Fibroblast of lung (primary cell): ENCODE results near the gene ATP8A1. TPM values are rescaled to one million over a fixed set of nuclear protein-coding genes. Genes with fewer than 3 reads are reported as not detected.
"Not testable (repeated sequence)": the region's sequence is repeated elsewhere in the genome, so short reads cannot be mapped to it uniquely, and the experiment has no call there.

Experiments used
- DNase-seq, 2 donors: peaks; one replicate each; pipeline versions ENCODE4 v3.0.0 to v3.0.0-alpha.2; 2010; ENCODE audit warnings: low read depth in 2 of 2
- H2AFZ ChIP-seq: 2 replicates; pipeline ENCODE4 v1.5.1; 2012; ENCODE audit warnings: low read length, control low read depth, inconsistent platforms
- H3K27ac ChIP-seq: 2 replicates; pipeline ENCODE4 v1.5.1; 2011; ENCODE audit warnings: low read length, control low read depth; ENCODE audit not compliant: insufficient read depth
- H3K27me3 ChIP-seq: 2 replicates; pipeline ENCODE4 v1.5.1; 2011; ENCODE audit warnings: mild to moderate bottlenecking, low read length; ENCODE audit not compliant: control insufficient read depth, insufficient read depth
- H3K36me3 ChIP-seq: 2 replicates; pipeline ENCODE4 v1.5.1; 2011; ENCODE audit warnings: low read length; ENCODE audit not compliant: control insufficient read depth, insufficient read depth
- H3K4me1 ChIP-seq: 2 replicates; pipeline ENCODE4 v1.5.1; 2011; ENCODE audit warnings: low read length; ENCODE audit not compliant: control insufficient read depth, insufficient read depth; ENCODE audit errors: extremely low read depth
- H3K4me2 ChIP-seq: 2 replicates; pipeline ENCODE4 v1.5.1; 2011; ENCODE audit warnings: low read length, control low read depth; ENCODE audit not compliant: insufficient read depth; ENCODE audit errors: extremely low read depth
- H3K4me3 ChIP-seq, 4 experiments: fragments of 200-600 bp in 1 of 4; sonication (generic) in 1 of 4; replicated peaks in 1 of 4; 2 replicates each; pipeline ENCODE4 v1.5.1; 2011 to 2016; ENCODE audit warnings: low read length in 4 of 4, low read depth in 3 of 4, mild to moderate bottlenecking in 3 of 4, control low read depth in 2 of 4, inconsistent platforms in 1 of 4, mixed read lengths in 1 of 4; ENCODE audit not compliant: insufficient read depth in 1 of 4; ENCODE audit errors: control extremely low read depth in 1 of 4
- H3K79me2 ChIP-seq: 2 replicates; pipeline ENCODE4 v1.5.1; 2012; ENCODE audit warnings: mild to moderate bottlenecking, low read length, inconsistent platforms; ENCODE audit not compliant: control insufficient read depth, insufficient read depth
- H3K9ac ChIP-seq: 2 replicates; pipeline ENCODE4 v1.5.1; 2011; ENCODE audit warnings: mild to moderate bottlenecking, low read length, control low read depth; ENCODE audit not compliant: insufficient read depth
- H3K9me3 ChIP-seq: 2 replicates; pipeline ENCODE4 v1.5.1; 2012; ENCODE audit warnings: low read depth, low read length; ENCODE audit not compliant: control insufficient read depth, insufficient read depth
- H4K20me1 ChIP-seq: 2 replicates; pipeline ENCODE4 v1.5.1; 2011; ENCODE audit warnings: low read length; ENCODE audit not compliant: control insufficient read depth, insufficient read depth; ENCODE audit errors: extremely low read depth
- EZH2 ChIP-seq: IDR thresholded peaks from 2 replicates; pipeline ENCODE4 v1.5.1; 2012; ENCODE audit warnings: low read length, control low read depth, mild to moderate bottlenecking; ENCODE audit errors: missing control alignments
- polyA plus RNA-seq, 2 donors: library from polyadenylated mRNA; depleted of rRNA in 1 of 2; stranded (reverse) in 1 of 2; unstranded in 1 of 2; fragments of >200 nt; gene quantifications; 2 replicates each; pipeline ENCODE4 v1.2.1, GENCODE V29; 2011 to 2012; ENCODE audit warnings: missing spikeins in 1 of 2
- total RNA-seq: library from RNA; depleted of rRNA; stranded (reverse); fragments of >200 nt; gene quantifications from 2 replicates; pipeline ENCODE4 v1.2.1, GENCODE V29; 2014
- TF ChIP-seq, protein P1 (sequence below), 2 donors: IDR thresholded peaks in 1 of 2; conservative IDR thresholded peaks in 1 of 2; 1 replicate in 1 of 2; 2 replicates in 1 of 2; pipeline ENCODE4 v1.5.1; 2011 to 2012; ENCODE audit warnings: low read length in 2 of 2, control low read depth in 1 of 2, inconsistent platforms in 1 of 2, low read depth in 1 of 2, mild to moderate bottlenecking in 1 of 2

Gene ATP8A1
- total and polyA plus RNA-seq, 2 donors (not counting 1 experiment from before 2014, with no cell fraction given) = 0.36 to 4.8 TPM

GRCh38 chr4:42488114-42488513 is 168.8 kb downstream of the ATP8A1 start:
- TF ChIP-seq, protein P1, sequence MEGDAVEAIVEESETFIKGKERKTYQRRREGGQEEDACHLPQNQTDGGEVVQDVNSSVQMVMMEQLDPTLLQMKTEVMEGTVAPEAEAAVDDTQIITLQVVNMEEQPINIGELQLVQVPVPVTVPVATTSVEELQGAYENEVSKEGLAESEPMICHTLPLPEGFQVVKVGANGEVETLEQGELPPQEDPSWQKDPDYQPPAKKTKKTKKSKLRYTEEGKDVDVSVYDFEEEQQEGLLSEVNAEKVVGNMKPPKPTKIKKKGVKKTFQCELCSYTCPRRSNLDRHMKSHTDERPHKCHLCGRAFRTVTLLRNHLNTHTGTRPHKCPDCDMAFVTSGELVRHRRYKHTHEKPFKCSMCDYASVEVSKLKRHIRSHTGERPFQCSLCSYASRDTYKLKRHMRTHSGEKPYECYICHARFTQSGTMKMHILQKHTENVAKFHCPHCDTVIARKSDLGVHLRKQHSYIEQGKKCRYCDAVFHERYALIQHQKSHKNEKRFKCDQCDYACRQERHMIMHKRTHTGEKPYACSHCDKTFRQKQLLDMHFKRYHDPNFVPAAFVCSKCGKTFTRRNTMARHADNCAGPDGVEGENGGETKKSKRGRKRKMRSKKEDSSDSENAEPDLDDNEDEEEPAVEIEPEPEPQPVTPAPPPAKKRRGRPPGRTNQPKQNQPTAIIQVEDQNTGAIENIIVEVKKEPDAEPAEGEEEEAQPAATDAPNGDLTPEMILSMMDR (conservative IDR thresholded peaks at IDR 0.05 in 1 of 2, IDR thresholded peaks at IDR 0.05 in 1 of 2; ENCODE audit: low read depth in 1 of 2, low read length in 2 of 2) = no peak
- no peak for TF ChIP-seq EZH2
- Histone ChIP-seq H3K4me1 (no peaks in the 10 kb centered on the region), H3K27ac (no peak overlapping the region), H3K9ac (no peak overlapping the region), H3K4me2 (no peak overlapping the region), H2AFZ (no peak overlapping the region), H3K27me3 (peaks cover 2% of the 10 kb centered on the region), H3K79me2 (no peaks in the 10 kb centered on the region), H4K20me1 (no peaks in the 10 kb centered on the region), H3K36me3 (no peaks in the 10 kb centered on the region), H3K9me3 (no peaks in the 10 kb centered on the region), H3K4me3 (no peak overlapping the region)
- DNase-seq = no peak

GRCh38 chr4:42487230-42487629 is 169.7 kb downstream of the ATP8A1 start:
- H4K20me1 ChIP-seq = no peaks in the 10 kb centered on the region
- no peak overlapping the region for H3K4me3 ChIP-seq
- no peak overlapping the region for H3K27ac ChIP-seq
- H3K9ac ChIP-seq = no peak overlapping the region
- peaks cover 2% of the 10 kb centered on the region for H3K27me3 ChIP-seq
- H3K4me2 ChIP-seq = no peak overlapping the region
- H3K79me2 ChIP-seq = no peaks in the 10 kb centered on the region
- H3K9me3 ChIP-seq = no peaks in the 10 kb centered on the region
- H3K4me1 ChIP-seq = no peaks in the 10 kb centered on the region
- H2AFZ ChIP-seq = no peak overlapping the region
- TF ChIP-seq EZH2 = no peak
- TF ChIP-seq, protein P1 (conservative IDR thresholded peaks at IDR 0.05 in 1 of 2, IDR thresholded peaks at IDR 0.05 in 1 of 2; ENCODE audit: low read depth in 1 of 2, low read length in 2 of 2) = no peak
- H3K36me3 ChIP-seq = no peaks in the 10 kb centered on the region
- DNase-seq = no peak

DNA sequence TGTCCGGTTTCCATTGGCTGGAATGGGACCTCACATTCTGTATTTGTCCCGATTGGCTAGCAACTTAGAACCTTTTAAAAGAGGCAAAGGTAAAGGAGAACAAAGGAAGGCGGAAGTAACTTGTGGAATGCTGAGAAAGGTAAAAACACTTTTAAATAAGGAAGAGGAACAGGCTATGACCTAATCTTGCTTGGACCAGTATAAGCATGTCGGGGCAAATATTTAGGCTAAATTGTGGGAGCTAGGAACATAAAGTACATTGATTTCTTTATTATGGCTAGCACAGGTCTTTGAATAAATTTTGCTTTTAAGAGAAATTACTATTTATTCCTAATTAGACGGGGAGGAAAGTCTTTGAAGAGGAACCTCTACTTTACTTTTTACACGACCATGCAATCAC is 170.7 kb downstream of the ATP8A1 start:
- not testable (repeated sequence) for H3K79me2 ChIP-seq, H3K9ac ChIP-seq, DNase-seq, H3K27me3 ChIP-seq, H3K4me3 ChIP-seq, H2AFZ ChIP-seq, H4K20me1 ChIP-seq, H3K4me1 ChIP-seq, H3K4me2 ChIP-seq, H3K27ac ChIP-seq, H3K36me3 ChIP-seq, H3K9me3 ChIP-seq

- TF ChIP-seq, protein P1 (conservative IDR thresholded peaks at IDR 0.05 in 1 of 2, IDR thresholded peaks at IDR 0.05 in 1 of 2; ENCODE audit: low read depth in 1 of 2, low read length in 2 of 2) = no peak
- TF ChIP-seq EZH2 = no peak
- H4K20me1 ChIP-seq = no peaks in the 10 kb centered on the region
- no peaks in the 10 kb centered on the region for H3K79me2 ChIP-seq
- H3K27ac ChIP-seq = no peak overlapping the region
- no peaks in the 10 kb centered on the region for H3K9me3 ChIP-seq
- no peak overlapping the region for H3K4me2 ChIP-seq
- H3K27me3 ChIP-seq = no peaks in the 10 kb centered on the region
- no peak for DNase-seq
- H3K36me3 ChIP-seq = no peaks in the 10 kb centered on the region
- no peak overlapping the region for H3K9ac ChIP-seq
- no peak overlapping the region for H3K4me3 ChIP-seq
- H3K4me1 ChIP-seq = no peaks in the 10 kb centered on the region
- H2AFZ ChIP-seq = no peak overlapping the region
Observed at GRCh38 chr4:42484630-42485029, 172.3 kb downstream of the ATP8A1 start.
